ENCODE results near the gene DNAJC7.

Gene DNAJC7

DNA sequence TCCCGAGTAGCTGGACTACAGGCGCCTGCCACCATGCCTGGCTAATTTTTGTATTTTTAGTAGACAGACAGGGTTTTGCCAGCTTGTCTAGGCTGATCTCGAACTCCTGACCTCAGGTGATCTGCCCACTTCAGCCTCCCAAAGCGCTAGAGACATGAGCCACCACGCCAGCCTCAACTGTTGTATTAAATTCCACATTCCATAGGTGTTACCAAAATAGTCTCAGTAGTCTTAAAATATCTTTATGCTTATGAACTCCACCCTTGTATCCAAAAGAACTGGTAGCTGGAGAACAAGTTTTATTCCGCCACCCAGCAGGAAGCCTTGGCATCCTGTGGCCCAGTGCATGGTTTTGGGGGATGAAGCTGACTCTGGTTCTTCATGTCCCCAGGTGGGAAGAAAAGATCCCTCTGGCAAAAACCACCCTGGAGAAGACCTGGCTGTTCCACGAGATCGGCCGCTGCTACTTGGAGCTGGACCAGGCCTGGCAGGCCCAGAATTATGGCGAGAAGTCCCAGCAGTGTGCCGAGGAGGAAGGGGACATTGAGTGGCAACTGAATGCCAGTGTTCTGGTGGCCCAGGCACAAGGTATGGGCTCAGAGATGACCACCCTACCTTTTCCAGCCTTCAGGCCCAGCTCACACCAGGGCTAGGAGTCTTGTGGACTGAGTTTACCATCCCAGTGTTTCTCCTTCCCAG lies 68.3 kb downstream of the DNAJC7 start:
- TF ChIP-seq, protein P1, sequence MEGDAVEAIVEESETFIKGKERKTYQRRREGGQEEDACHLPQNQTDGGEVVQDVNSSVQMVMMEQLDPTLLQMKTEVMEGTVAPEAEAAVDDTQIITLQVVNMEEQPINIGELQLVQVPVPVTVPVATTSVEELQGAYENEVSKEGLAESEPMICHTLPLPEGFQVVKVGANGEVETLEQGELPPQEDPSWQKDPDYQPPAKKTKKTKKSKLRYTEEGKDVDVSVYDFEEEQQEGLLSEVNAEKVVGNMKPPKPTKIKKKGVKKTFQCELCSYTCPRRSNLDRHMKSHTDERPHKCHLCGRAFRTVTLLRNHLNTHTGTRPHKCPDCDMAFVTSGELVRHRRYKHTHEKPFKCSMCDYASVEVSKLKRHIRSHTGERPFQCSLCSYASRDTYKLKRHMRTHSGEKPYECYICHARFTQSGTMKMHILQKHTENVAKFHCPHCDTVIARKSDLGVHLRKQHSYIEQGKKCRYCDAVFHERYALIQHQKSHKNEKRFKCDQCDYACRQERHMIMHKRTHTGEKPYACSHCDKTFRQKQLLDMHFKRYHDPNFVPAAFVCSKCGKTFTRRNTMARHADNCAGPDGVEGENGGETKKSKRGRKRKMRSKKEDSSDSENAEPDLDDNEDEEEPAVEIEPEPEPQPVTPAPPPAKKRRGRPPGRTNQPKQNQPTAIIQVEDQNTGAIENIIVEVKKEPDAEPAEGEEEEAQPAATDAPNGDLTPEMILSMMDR (IDR thresholded peaks at IDR 0.05; ENCODE audit: borderline replicate concordance, control extremely low read depth, extremely low read depth, insufficient read depth, missing control alignments): no peak
- no peak for DNase-seq (ENCODE audit: low spot score)
- in situ Hi-C loops (cut with MboI; ENCODE audit: low sequenced_read_pairs, unreplicated experiment): no loop called here

DNA sequence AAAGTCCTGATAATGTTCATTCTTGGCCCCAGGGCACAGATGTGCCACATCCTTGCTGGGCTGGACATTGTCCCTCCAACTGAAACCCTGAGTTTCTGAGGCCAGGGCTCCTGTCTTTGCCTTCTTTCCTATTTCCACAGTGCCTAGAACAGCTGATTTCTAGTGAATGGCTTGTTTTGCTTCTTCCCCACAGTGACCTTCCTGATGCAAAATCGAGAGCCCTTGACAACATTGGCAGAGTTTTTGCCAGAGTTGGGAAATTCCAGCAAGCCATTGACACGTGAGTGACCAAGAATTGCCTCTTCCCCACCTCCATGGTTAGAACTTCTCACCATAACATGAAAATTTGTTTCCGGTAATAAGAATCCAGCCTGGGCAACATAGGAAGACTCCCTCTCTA lies 72.3 kb downstream of the DNAJC7 start:
- in situ Hi-C loops (cut with MboI; ENCODE audit: low sequenced_read_pairs, unreplicated experiment): no loop called here

DNA sequence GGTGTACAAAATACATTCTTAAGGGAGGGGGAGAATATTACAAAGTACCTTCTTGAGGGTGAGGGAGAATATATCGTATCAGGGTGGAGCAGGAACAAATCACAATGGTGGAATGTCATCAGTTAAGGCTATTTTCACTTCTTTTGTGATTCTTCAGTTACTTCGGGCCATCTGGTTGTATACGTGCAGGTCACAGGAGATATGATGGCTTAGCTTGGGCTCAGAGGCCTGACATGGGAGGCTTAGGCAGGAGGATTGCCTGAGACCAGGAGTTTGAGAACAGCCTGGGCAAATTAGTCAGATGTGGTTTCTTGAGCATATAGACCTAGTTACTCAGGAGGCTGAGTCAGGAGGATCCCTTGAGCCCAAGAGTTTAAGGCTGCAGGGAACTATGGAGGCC lies 73.7 kb downstream of the DNAJC7 start:
- no peak for DNase-seq (ENCODE audit: low spot score)
- TF ChIP-seq, protein P1 (IDR thresholded peaks at IDR 0.05; ENCODE audit: borderline replicate concordance, control extremely low read depth, extremely low read depth, insufficient read depth, missing control alignments): no peak
- in situ Hi-C loops (cut with MboI; ENCODE audit: low sequenced_read_pairs, unreplicated experiment): no loop called here

More for the DNA sequence above, 72.3 kb downstream of the DNAJC7 start:
- no peak for DNase-seq (ENCODE audit: low spot score)
- TF ChIP-seq, protein P1 (IDR thresholded peaks at IDR 0.05; ENCODE audit: borderline replicate concordance, control extremely low read depth, extremely low read depth, insufficient read depth, missing control alignments): no peak

DNA sequence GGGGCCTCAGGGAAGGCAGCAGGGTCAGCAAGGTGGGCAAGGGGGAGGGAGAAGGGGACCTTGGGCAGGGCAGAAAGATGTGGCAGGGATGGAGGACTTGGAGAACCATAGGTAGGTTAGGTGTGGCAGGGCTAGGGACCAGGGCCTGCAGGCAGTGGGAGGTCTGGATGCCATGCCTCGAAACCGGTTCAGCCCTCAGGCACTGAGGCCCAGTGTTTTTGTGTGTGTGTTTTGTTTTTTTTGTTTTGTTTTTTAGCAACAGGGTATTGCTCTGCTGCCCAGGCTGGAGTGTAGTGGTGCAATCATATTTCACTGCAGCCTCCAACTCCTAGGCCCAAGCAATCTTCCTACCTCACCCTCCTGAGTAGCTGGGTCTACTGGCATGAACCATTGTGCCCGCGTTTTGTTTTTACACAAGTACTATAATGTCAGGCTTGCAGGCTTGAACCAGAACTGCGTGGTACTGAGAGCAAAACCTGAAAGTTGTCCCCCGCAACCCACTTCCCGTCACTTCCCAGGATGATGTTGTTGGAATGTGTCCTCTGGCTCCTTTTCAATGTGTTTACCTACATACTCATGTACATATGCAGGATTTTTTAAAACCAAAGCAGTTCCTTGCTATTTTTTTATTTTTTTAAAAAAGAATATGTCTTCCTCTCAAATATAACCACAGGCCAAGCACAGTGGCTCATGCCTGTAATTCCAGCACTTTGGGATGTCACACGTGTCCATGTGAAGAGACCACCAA lies 74.4 kb downstream of the DNAJC7 start:
- in situ Hi-C loops (cut with MboI; ENCODE audit: low sequenced_read_pairs, unreplicated experiment): no loop called here
- no peak for DNase-seq (ENCODE audit: low spot score)
- TF ChIP-seq, protein P1 (IDR thresholded peaks at IDR 0.05; ENCODE audit: borderline replicate concordance, control extremely low read depth, extremely low read depth, insufficient read depth, missing control alignments): no peak

DNA sequence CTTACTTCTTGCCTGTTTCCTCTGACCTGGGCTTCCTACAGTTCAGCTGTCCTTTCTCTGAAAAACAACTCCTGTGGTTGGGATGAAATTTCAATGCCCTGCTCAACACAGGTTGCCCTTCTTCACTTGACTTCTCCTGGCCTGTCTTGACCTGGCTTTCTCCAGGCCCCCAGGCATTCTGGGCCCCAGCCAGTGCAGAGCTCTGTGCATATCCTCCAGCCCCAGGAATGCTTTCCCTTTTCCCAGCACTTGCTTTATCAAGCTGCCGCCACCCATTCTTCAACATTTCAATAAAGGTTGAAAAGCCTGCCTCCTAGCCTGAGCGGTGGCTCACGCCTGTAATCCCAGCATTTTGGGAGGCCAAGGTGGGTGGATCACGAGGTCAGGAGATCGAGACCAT lies 76.1 kb downstream of the DNAJC7 start:
- DNase-seq (ENCODE audit: low spot score): no peak
- TF ChIP-seq, protein P1 (IDR thresholded peaks at IDR 0.05; ENCODE audit: borderline replicate concordance, control extremely low read depth, extremely low read depth, insufficient read depth, missing control alignments): no peak
- in situ Hi-C loops (cut with MboI; ENCODE audit: low sequenced_read_pairs, unreplicated experiment): no loop called here

DNA sequence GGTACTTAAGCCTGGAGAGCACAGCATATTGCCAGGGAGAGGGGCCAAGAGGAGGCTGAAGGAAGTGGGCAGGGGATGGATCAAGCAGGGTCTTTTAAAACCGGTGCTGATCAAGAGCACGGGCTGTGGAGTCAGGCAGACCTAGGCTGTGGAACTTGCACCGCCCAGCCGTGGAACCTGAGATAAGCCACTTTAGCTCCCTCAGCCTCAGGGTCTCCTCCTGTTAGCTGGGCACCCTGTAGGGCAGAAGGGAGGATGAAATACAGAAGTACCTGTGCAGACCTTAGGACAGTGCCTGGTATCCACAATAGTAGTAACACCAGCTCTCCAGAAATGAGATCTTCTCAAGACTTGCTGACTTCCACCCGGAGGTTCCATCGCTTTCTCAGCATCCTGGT lies 77.5 kb downstream of the DNAJC7 start:
- TF ChIP-seq, protein P1 (IDR thresholded peaks at IDR 0.05; ENCODE audit: borderline replicate concordance, control extremely low read depth, extremely low read depth, insufficient read depth, missing control alignments): no peak
- in situ Hi-C loops (cut with MboI; ENCODE audit: low sequenced_read_pairs, unreplicated experiment): no loop called here
- no peak for DNase-seq (ENCODE audit: low spot score)

Measured in GM13976 (cell line).